ENCODE results near the gene SLCO1B3. TPM values are rescaled to one million over a fixed set of nuclear protein-coding genes. Genes with fewer than 3 reads are reported as not detected.

SLCO1B3 gene
- total and polyA plus RNA-seq, 7 experiments from 2014 or later = not detected

DNA sequence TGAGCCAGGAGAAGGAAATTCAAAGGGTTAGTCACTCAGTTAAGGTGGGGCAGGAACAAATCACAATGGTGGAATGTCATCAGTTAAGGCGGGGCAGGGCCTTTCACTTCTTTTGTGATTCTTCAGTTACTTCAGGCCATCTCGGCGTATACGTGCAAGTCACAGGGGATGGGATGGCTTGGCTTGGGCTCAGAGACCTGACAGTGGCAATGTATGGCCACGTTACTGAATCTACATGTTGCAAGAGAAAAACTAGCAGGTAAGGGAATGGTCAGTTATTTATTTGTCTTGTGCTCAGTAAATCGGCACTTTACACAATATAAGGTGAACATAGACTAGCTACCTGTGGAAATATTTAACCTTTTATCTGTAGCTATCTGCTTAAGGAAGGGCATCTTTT lies 11.9 kb downstream of the SLCO1B3 start:
- Mint-ChIP-seq H3K4me3 (no peak overlapping the region), H3K27ac (no peak overlapping the region), H3K36me3 (no peaks in the 10 kb centered on the region), H3K9me3 (peaks cover 0 to 24% (median 7%) of the 10 kb centered on the region in 11 donors), H3K27me3 (no peaks in the 10 kb centered on the region), H3K4me1 (no peaks in the 10 kb centered on the region)
- intact Hi-C loops (cut with micrococcal nuclease) = no loop called here
- no peaks in the 10 kb centered on the region for H3K27me3 ChIP-seq (ENCODE audit: control insufficient read depth in 2 of 2, insufficient read depth in 2 of 2, low read length in 2 of 2)
- DNase-seq (no peak), ATAC-seq (no peak)
- no peaks in the 10 kb centered on the region for H3K9me3 ChIP-seq (ENCODE audit: control insufficient read depth in 2 of 3, low read length in 3 of 3)
- no peaks in the 10 kb centered on the region for H3K36me3 ChIP-seq (ENCODE audit: control insufficient read depth in 2 of 3, insufficient read depth in 3 of 3, low read length in 3 of 3)
- no peaks in the 10 kb centered on the region for H3K4me1 ChIP-seq (ENCODE audit: control insufficient read depth in 2 of 2, insufficient read depth in 2 of 2, low read length in 2 of 2)
- H3K4me3 ChIP-seq (ENCODE audit: low read length) = no peak overlapping the region
- ChIA-PET POLR2A (no interaction called here), CTCF (no interaction called here)
- H3K27ac ChIP-seq (ENCODE audit: low read depth, low read length) = no peak overlapping the region

DNA sequence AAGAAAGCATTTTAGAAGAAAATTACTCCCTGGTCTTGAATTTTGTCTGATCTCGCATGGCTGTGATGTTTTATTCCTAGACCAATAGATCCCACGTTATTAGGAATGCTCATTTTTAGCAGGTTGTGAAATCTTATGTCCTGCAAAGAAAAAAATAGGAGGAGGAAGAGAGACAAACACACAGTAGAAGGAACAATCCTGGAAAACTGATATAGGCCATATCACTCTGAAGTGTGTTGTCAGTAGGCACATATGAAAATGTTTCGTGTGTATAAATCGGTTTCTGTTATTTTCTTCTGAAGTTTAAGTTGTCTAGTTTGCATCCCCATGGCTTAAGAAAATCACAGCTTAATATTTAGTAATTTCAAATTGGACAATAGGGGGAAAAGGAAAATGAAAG lies 12.4 kb downstream of the SLCO1B3 start:
- Mint-ChIP-seq H3K36me3 (no peaks in the 10 kb centered on the region), H3K4me3 (no peak overlapping the region), H3K27me3 (no peaks in the 10 kb centered on the region), H3K4me1 (no peaks in the 10 kb centered on the region), H3K9me3 (peaks cover 0 to 24% (median 7%) of the 10 kb centered on the region in 11 donors), H3K27ac (no peak overlapping the region)
- Histone ChIP-seq H3K4me1 (ENCODE audit: control insufficient read depth in 2 of 2, insufficient read depth in 2 of 2, low read length in 2 of 2) (no peaks in the 10 kb centered on the region), H3K4me3 (ENCODE audit: low read length) (no peak overlapping the region), H3K27me3 (ENCODE audit: control insufficient read depth in 2 of 2, insufficient read depth in 2 of 2, low read length in 2 of 2) (no peaks in the 10 kb centered on the region), H3K27ac (ENCODE audit: low read depth, low read length) (no peak overlapping the region), H3K36me3 (ENCODE audit: control insufficient read depth in 2 of 3, insufficient read depth in 3 of 3, low read length in 3 of 3) (no peaks in the 10 kb centered on the region), H3K9me3 (ENCODE audit: control insufficient read depth in 2 of 3, low read length in 3 of 3) (no peaks in the 10 kb centered on the region)
- intact Hi-C loops (cut with micrococcal nuclease) = no loop called here
- CTCF ChIA-PET = no interaction called here
- ATAC-seq (no peak), DNase-seq (no peak)
- POLR2A ChIA-PET = no interaction called here

DNA sequence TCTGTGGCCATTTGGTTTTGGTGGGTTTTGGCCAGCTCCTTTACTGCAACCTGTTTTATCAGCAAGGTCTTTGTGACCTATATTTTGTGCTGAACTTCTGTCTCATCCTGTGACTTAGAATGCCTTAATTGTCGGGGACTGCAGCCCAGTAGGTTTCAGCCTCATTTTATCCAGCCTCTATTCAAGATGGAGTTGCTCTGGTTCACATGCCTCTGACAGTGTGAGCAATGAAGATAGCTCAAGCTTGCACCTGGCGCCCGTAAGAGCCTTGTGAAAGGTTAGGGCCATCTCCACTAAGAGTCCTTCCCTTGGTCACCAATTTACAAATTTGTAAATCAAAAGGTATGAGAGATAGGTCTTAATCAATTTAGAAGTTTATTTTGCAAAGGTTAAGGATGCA lies 19.4 kb downstream of the SLCO1B3 start:
- H3K4me3 Mint-ChIP-seq = no peak overlapping the region
- DNase-seq (no peak), ATAC-seq (no peak)
- ChIA-PET CTCF (no interaction called here), POLR2A (no interaction called here)
- Histone ChIP-seq H3K36me3 (ENCODE audit: control insufficient read depth in 2 of 3, insufficient read depth in 3 of 3, low read length in 3 of 3) (no peaks in the 10 kb centered on the region), H3K27ac (ENCODE audit: low read depth, low read length) (no peak overlapping the region), H3K27me3 (ENCODE audit: control insufficient read depth in 2 of 2, insufficient read depth in 2 of 2, low read length in 2 of 2) (no peaks in the 10 kb centered on the region), H3K4me3 (ENCODE audit: low read length) (no peak overlapping the region), H3K9me3 (ENCODE audit: control insufficient read depth in 2 of 3, low read length in 3 of 3) (no peaks in the 10 kb centered on the region), H3K4me1 (ENCODE audit: control insufficient read depth in 2 of 2, insufficient read depth in 2 of 2, low read length in 2 of 2) (no peaks in the 10 kb centered on the region)
- H3K36me3 Mint-ChIP-seq = no peaks in the 10 kb centered on the region
- H3K4me1 Mint-ChIP-seq = no peaks in the 10 kb centered on the region
- H3K9me3 Mint-ChIP-seq = peaks cover 0 to 5% (median 0%) of the 10 kb centered on the region in 11 donors
- no peak overlapping the region for H3K27ac Mint-ChIP-seq
- intact Hi-C loops (cut with micrococcal nuclease) = no loop called here
- no peaks in the 10 kb centered on the region for H3K27me3 Mint-ChIP-seq

DNA sequence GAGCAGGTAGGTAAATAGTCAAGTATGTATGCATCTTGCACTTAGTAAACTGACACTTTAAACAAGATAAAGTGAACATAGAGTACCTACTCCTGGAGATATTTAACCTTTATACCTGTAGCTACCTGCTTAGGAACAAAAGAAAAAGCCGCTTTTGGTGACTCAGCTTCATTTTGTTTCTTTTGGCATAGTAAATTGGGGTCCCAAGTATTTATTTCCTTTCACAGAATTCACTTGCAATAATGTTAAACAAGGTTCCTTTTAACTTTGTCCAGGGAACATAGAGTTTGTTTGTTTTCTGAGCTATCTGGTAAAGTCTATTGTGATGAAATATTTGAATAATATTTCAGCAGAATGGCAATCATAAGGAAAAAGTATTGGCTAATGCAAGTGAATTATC lies 20.0 kb downstream of the SLCO1B3 start:
- DNase-seq (no peak), ATAC-seq (no peak)
- ChIA-PET POLR2A (interaction anchor here (0.6 kb wide), 1 partner anchor 844 kb away, joined by 3 read pairs; no protein-coding TSS in a partner anchor), CTCF (no interaction called here)
- no peak overlapping the region for H3K4me3 Mint-ChIP-seq
- Histone ChIP-seq H3K4me1 (ENCODE audit: control insufficient read depth in 2 of 2, insufficient read depth in 2 of 2, low read length in 2 of 2) (no peaks in the 10 kb centered on the region), H3K9me3 (ENCODE audit: control insufficient read depth in 2 of 3, low read length in 3 of 3) (no peaks in the 10 kb centered on the region), H3K4me3 (ENCODE audit: low read length) (no peak overlapping the region), H3K27me3 (ENCODE audit: control insufficient read depth in 2 of 2, insufficient read depth in 2 of 2, low read length in 2 of 2) (no peaks in the 10 kb centered on the region), H3K27ac (ENCODE audit: low read depth, low read length) (no peak overlapping the region), H3K36me3 (ENCODE audit: control insufficient read depth in 2 of 3, insufficient read depth in 3 of 3, low read length in 3 of 3) (no peaks in the 10 kb centered on the region)
- H3K4me1 Mint-ChIP-seq = no peaks in the 10 kb centered on the region
- H3K36me3 Mint-ChIP-seq = no peaks in the 10 kb centered on the region
- H3K27me3 Mint-ChIP-seq = no peaks in the 10 kb centered on the region
- intact Hi-C loops (cut with micrococcal nuclease) = no loop called here
- peaks cover 0 to 8% (median 2%) of the 10 kb centered on the region in 11 donors for H3K9me3 Mint-ChIP-seq
- H3K27ac Mint-ChIP-seq = no peak overlapping the region

DNA sequence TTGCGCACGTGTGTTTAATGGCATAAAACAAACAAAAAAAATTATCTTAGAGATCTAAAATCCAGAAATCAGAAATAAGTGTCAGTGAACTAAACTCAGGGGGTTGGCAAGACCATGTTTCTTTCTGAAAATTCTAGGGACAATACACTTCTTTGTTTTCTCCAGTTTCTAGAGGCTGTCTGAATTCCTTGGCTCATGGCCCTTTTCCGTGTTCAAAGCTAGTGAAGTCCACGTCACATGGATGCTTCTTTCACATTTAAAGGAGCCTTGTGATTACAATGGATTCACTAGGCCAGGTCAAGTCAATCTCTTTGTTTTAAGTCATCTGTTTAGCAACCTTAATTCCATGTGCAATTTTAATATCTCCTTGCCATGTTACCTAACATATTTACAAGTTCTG lies 22.4 kb downstream of the SLCO1B3 start:
- no peaks in the 10 kb centered on the region for H3K36me3 ChIP-seq (ENCODE audit: control insufficient read depth in 2 of 3, insufficient read depth in 3 of 3, low read length in 3 of 3)
- no peaks in the 10 kb centered on the region for H3K9me3 ChIP-seq (ENCODE audit: control insufficient read depth in 2 of 3, low read length in 3 of 3)
- no peaks in the 10 kb centered on the region for H3K4me1 ChIP-seq (ENCODE audit: control insufficient read depth in 2 of 2, insufficient read depth in 2 of 2, low read length in 2 of 2)
- no peak overlapping the region for H3K27ac ChIP-seq (ENCODE audit: low read depth, low read length)
- intact Hi-C loops (cut with micrococcal nuclease) = no loop called here
- no peak overlapping the region for H3K27ac Mint-ChIP-seq
- ChIA-PET POLR2A (no interaction called here), CTCF (no interaction called here)
- H3K4me3 ChIP-seq (ENCODE audit: low read length) = no peak overlapping the region
- no peak for DNase-seq
- H3K9me3 Mint-ChIP-seq = peaks cover 0 to 15% (median 4%) of the 10 kb centered on the region in 11 donors
- ATAC-seq = no peak
- H3K36me3 Mint-ChIP-seq = no peaks in the 10 kb centered on the region
- H3K4me1 Mint-ChIP-seq = no peaks in the 10 kb centered on the region
- no peaks in the 10 kb centered on the region for H3K27me3 ChIP-seq (ENCODE audit: control insufficient read depth in 2 of 2, insufficient read depth in 2 of 2, low read length in 2 of 2)
- H3K4me3 Mint-ChIP-seq = no peak overlapping the region
- no peaks in the 10 kb centered on the region for H3K27me3 Mint-ChIP-seq

DNA sequence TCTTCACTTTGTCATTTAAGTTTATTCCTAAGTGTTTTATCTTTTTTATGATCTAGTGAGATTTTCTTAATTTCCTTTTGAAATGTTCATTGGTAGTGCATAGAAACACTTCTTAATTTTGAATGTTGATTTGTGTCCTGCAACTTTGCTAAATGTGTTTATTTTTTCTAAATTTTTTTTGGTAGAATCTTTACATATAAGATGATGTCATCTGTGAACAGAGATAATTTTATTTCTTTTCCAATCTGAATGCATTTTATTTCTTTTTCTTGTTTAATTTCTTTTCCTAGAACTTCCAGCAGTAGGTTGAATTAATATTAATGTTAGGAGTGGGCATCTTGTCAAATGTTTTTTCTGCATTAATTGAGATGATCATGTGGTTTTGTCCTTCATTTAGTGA lies 42.1 kb downstream of the SLCO1B3 start:
- H3K36me3 Mint-ChIP-seq = no peaks in the 10 kb centered on the region
- Histone ChIP-seq H3K4me1 (ENCODE audit: control insufficient read depth in 2 of 2, insufficient read depth in 2 of 2, low read length in 2 of 2) (no peaks in the 10 kb centered on the region), H3K4me3 (ENCODE audit: low read length) (no peak overlapping the region), H3K36me3 (ENCODE audit: control insufficient read depth in 2 of 3, insufficient read depth in 3 of 3, low read length in 3 of 3) (no peaks in the 10 kb centered on the region), H3K27ac (ENCODE audit: low read depth, low read length) (no peak overlapping the region), H3K27me3 (ENCODE audit: control insufficient read depth in 2 of 2, insufficient read depth in 2 of 2, low read length in 2 of 2) (no peaks in the 10 kb centered on the region), H3K9me3 (ENCODE audit: control insufficient read depth in 2 of 3, low read length in 3 of 3) (no peaks in the 10 kb centered on the region)
- ChIA-PET CTCF (no interaction called here), POLR2A (no interaction called here)
- peaks cover 0 to 25% (median 4%) of the 10 kb centered on the region in 11 donors for H3K9me3 Mint-ChIP-seq
- ATAC-seq = no peak
- no peaks in the 10 kb centered on the region for H3K4me1 Mint-ChIP-seq
- intact Hi-C loops (cut with micrococcal nuclease) = no loop called here
- no peak overlapping the region for H3K27ac Mint-ChIP-seq
- no peak for DNase-seq
- H3K4me3 Mint-ChIP-seq = no peak overlapping the region
- H3K27me3 Mint-ChIP-seq = no peaks in the 10 kb centered on the region

DNA sequence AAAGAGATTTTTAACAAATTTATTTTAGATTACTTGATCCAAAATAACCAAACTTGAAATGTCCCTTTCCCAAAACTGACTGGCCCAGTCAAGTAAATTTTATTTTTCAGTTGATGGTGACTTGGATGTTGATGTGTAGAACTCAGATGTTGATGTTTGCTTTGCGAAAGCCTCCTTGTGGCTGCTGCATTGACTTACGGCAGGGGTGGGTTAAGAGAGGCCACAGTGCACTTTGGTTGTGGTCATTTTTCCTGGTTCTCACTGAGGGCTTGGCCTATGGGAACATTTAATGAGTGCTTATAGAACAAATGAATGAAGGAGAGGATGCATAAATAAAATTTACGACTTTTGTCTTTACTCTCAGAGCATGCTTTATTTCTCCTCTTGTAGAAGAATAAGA lies 52.6 kb downstream of the SLCO1B3 start:
- Mint-ChIP-seq H3K9me3 (peaks cover 0 to 5% (median 1%) of the 10 kb centered on the region in 11 donors), H3K4me3 (no peak overlapping the region), H3K36me3 (no peaks in the 10 kb centered on the region), H3K27ac (no peak overlapping the region), H3K27me3 (no peaks in the 10 kb centered on the region), H3K4me1 (no peaks in the 10 kb centered on the region)
- no peaks in the 10 kb centered on the region for H3K36me3 ChIP-seq (ENCODE audit: control insufficient read depth in 2 of 3, insufficient read depth in 3 of 3, low read length in 3 of 3)
- intact Hi-C loops (cut with micrococcal nuclease) = no loop called here
- ChIA-PET CTCF (no interaction called here), POLR2A (no interaction called here)
- no peaks in the 10 kb centered on the region for H3K27me3 ChIP-seq (ENCODE audit: control insufficient read depth in 2 of 2, insufficient read depth in 2 of 2, low read length in 2 of 2)
- H3K27ac ChIP-seq (ENCODE audit: low read depth, low read length) = no peak overlapping the region
- H3K4me1 ChIP-seq (ENCODE audit: control insufficient read depth in 2 of 2, insufficient read depth in 2 of 2, low read length in 2 of 2) = no peaks in the 10 kb centered on the region
- ATAC-seq (no peak), DNase-seq (no peak)
- no peaks in the 10 kb centered on the region for H3K9me3 ChIP-seq (ENCODE audit: control insufficient read depth in 2 of 3, low read length in 3 of 3)
- H3K4me3 ChIP-seq (ENCODE audit: low read length) = no peak overlapping the region

All from naive thymus-derived CD4-positive, alpha-beta T cell (primary cell).